Measurements from ENCODE around the gene RXFP2. TPM values are rescaled to one million over a fixed set of nuclear protein-coding genes. Genes with fewer than 3 reads are reported as not detected.

RXFP2 gene
- total RNA-seq, 1 donor from 2014 or later: not detected

- Histone ChIP-seq H3F3A (ENCODE audit: low read depth) (no peaks in the 10 kb centered on the region), H3K4me3 (no peak overlapping the region), H4K20me1 (ENCODE audit: low read depth) (no peaks in the 10 kb centered on the region), H2AFZ (replicated peaks) (no peak overlapping the region), H3K27me3 (no peaks in the 10 kb centered on the region), H3K9me3 (ENCODE audit: low read depth) (no peaks in the 10 kb centered on the region), H3K4me1 (no peaks in the 10 kb centered on the region), H3K27ac (no peak overlapping the region), H3K36me3 (no peaks in the 10 kb centered on the region), H3K9ac (no peak overlapping the region), H3K4me2 (no peak overlapping the region), H3K79me2 (ENCODE audit: low read depth) (no peaks in the 10 kb centered on the region)
- Mint-ChIP-seq H3K27ac (no peak overlapping the region), H3K9me3 (peaks cover 2% of the 10 kb centered on the region), H3K4me1 (no peaks in the 10 kb centered on the region), H3K27me3 (ENCODE audit: insufficient read depth, low read depth) (peaks cover 6% of the 10 kb centered on the region), H3K36me3 (no peaks in the 10 kb centered on the region), H3K4me3 (no peak overlapping the region)
- TF ChIP-seq EZH2phosphoT487 (IDR thresholded peaks at IDR 0.05) (no peak), EZH2 (IDR thresholded peaks at IDR 0.05) (no peak)
- TF ChIP-seq, protein P1, sequence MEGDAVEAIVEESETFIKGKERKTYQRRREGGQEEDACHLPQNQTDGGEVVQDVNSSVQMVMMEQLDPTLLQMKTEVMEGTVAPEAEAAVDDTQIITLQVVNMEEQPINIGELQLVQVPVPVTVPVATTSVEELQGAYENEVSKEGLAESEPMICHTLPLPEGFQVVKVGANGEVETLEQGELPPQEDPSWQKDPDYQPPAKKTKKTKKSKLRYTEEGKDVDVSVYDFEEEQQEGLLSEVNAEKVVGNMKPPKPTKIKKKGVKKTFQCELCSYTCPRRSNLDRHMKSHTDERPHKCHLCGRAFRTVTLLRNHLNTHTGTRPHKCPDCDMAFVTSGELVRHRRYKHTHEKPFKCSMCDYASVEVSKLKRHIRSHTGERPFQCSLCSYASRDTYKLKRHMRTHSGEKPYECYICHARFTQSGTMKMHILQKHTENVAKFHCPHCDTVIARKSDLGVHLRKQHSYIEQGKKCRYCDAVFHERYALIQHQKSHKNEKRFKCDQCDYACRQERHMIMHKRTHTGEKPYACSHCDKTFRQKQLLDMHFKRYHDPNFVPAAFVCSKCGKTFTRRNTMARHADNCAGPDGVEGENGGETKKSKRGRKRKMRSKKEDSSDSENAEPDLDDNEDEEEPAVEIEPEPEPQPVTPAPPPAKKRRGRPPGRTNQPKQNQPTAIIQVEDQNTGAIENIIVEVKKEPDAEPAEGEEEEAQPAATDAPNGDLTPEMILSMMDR (IDR thresholded peaks at IDR 0.05): no peak
- DNase-seq (ENCODE audit: low spot score): no peak
These were observed 58.9 kb downstream of the RXFP2 start for GRCh38 chr13:31798189-31798588.

- Histone ChIP-seq H3F3A (ENCODE audit: low read depth) (no peaks in the 10 kb centered on the region), H4K20me1 (ENCODE audit: low read depth) (no peaks in the 10 kb centered on the region)
These were observed 61.8 kb downstream of the RXFP2 start for GRCh38 chr13:31801088-31801487.

GRCh38 chr13:31803311-31803710 lies 64.0 kb downstream of the RXFP2 start:
- H3K27me3 Mint-ChIP-seq (ENCODE audit: insufficient read depth, low read depth): peaks cover 3% of the 10 kb centered on the region
- no peak overlapping the region for H3K27ac Mint-ChIP-seq
- Histone ChIP-seq H3K4me1 (no peaks in the 10 kb centered on the region), H3K36me3 (no peaks in the 10 kb centered on the region), H3K79me2 (ENCODE audit: low read depth) (no peaks in the 10 kb centered on the region), H3K9ac (no peak overlapping the region), H2AFZ (replicated peaks) (no peak overlapping the region), H3K27ac (no peak overlapping the region), H3K4me2 (no peak overlapping the region), H3K4me3 (no peak overlapping the region), H3K27me3 (no peaks in the 10 kb centered on the region), H4K20me1 (ENCODE audit: low read depth) (no peaks in the 10 kb centered on the region), H3F3A (ENCODE audit: low read depth) (no peaks in the 10 kb centered on the region), H3K9me3 (ENCODE audit: low read depth) (no peaks in the 10 kb centered on the region)
- H3K4me3 Mint-ChIP-seq: no peak overlapping the region
- H3K9me3 Mint-ChIP-seq: peaks cover 2% of the 10 kb centered on the region
- no peak for DNase-seq (ENCODE audit: low spot score)
- TF ChIP-seq, protein P1 (IDR thresholded peaks at IDR 0.05): no peak
- TF ChIP-seq EZH2 (IDR thresholded peaks at IDR 0.05): no peak
- TF ChIP-seq EZH2phosphoT487 (IDR thresholded peaks at IDR 0.05): no peak
- peaks cover 8% of the 10 kb centered on the region for H3K4me1 Mint-ChIP-seq
- H3K36me3 Mint-ChIP-seq: no peaks in the 10 kb centered on the region

More at GRCh38 chr13:31801088-31801487, 61.8 kb downstream of the RXFP2 start:
- Mint-ChIP-seq H3K27me3 (ENCODE audit: insufficient read depth, low read depth) (no peaks in the 10 kb centered on the region), H3K4me3 (no peak overlapping the region), H3K4me1 (no peaks in the 10 kb centered on the region), H3K36me3 (no peaks in the 10 kb centered on the region), H3K9me3 (peaks cover 2% of the 10 kb centered on the region), H3K27ac (no peak overlapping the region)
- H3K9ac ChIP-seq: no peak overlapping the region
- no peak overlapping the region for H2AFZ ChIP-seq (replicated peaks)
- no peaks in the 10 kb centered on the region for H3K27me3 ChIP-seq
- DNase-seq (ENCODE audit: low spot score): no peak
- no peaks in the 10 kb centered on the region for H3K79me2 ChIP-seq (ENCODE audit: low read depth)
- no peaks in the 10 kb centered on the region for H3K4me1 ChIP-seq
- H3K27ac ChIP-seq: no peak overlapping the region
- no peak for TF ChIP-seq EZH2phosphoT487 (IDR thresholded peaks at IDR 0.05)
- TF ChIP-seq, protein P1 (IDR thresholded peaks at IDR 0.05): no peak
- TF ChIP-seq EZH2 (IDR thresholded peaks at IDR 0.05): no peak
- H3K36me3 ChIP-seq: no peaks in the 10 kb centered on the region
- no peak overlapping the region for H3K4me2 ChIP-seq
- H3K9me3 ChIP-seq (ENCODE audit: low read depth): no peaks in the 10 kb centered on the region
- H3K4me3 ChIP-seq: no peak overlapping the region
